Measurements from ENCODE around the gene RTCA. TPM values are rescaled to one million over a fixed set of nuclear protein-coding genes. Genes with fewer than 3 reads are reported as not detected.
"Not testable (repeated sequence)": the region's sequence is repeated elsewhere in the genome, so short reads cannot be mapped to it uniquely, and the experiment has no call there.

Gene RTCA
- total RNA-seq, 1 experiment from 2014 or later, result 26.5 TPM

DNA sequence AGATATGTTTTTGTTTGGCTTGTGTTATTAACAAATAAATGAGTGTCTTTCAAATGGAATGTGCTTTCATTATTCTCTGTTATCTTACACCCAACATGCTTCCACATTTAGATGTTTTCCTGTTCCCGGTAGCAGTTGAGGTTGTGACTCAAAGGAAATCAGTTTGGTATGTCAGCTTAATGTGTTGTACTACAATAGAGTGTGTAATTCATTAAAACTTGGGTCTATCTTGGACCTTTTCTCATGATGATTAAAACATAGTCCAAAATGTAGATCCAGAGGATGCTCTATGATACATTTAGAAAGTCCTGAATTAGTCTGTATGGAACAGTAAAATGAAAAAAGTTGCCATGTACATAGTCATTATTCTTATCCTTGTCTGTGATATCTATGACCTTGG is 26.7 kb downstream of the RTCA start:
- Histone ChIP-seq H4K20me1 (ENCODE audit: insufficient read depth) (no peaks in the 10 kb centered on the region), H3K4me1 (ENCODE audit: control insufficient read depth in 1 of 2, insufficient read depth in 2 of 2, low read length in 2 of 2) (no peaks in the 10 kb centered on the region), H3K9ac (ENCODE audit: low read length) (no peak overlapping the region), H3K9me3 (ENCODE audit: control insufficient read depth in 1 of 2, insufficient read depth in 1 of 2, low read depth in 1 of 2, low read length in 2 of 2) (no peaks in the 10 kb centered on the region), H3K9me2 (ENCODE audit: insufficient read depth) (no peaks in the 10 kb centered on the region), H3K4me3 (replicated peaks in 1 of 2; ENCODE audit: low read depth in 1 of 2, low read length in 2 of 2) (no peak overlapping the region), H3K79me2 (ENCODE audit: insufficient read depth, low read length) (no peaks in the 10 kb centered on the region), H3K36me3 (ENCODE audit: control insufficient read depth in 1 of 2, insufficient read depth in 2 of 2, low read length in 2 of 2) (peaks cover 4 to 6% of the 10 kb centered on the region in 2 experiments), H3K4me2 (ENCODE audit: low read length) (no peak overlapping the region), H3K27ac (ENCODE audit: low read depth, low read length) (no peak overlapping the region), H2AFZ (ENCODE audit: low read depth, low read length, poor library complexity, severe bottlenecking) (no peak overlapping the region), H3K27me3 (ENCODE audit: insufficient read depth, low read length) (no peaks in the 10 kb centered on the region)
- POLR2A ChIA-PET, result no interaction called here
- DNase-seq (ENCODE audit: low read depth, low spot score) (no peak), ATAC-seq (no peak)
- TF ChIP-seq EGR1 (IDR thresholded peaks at IDR 0.05; ENCODE audit: low read depth) (no peak), SP1 (IDR thresholded peaks at IDR 0.05; ENCODE audit: low read depth) (no peak)
- CTCF ChIA-PET, result no interaction called here
- RAD21 ChIA-PET (ENCODE audit: low non-redundant PET in 1 of 2, low total read pairs in 2 of 2, uncharacterized antibody in 2 of 2, unreplicated experiment in 2 of 2), result no interaction called here
- no TSS peak for BruUV-seq (replicated peaks)
- intact Hi-C loops (cut with micrococcal nuclease), result no loop called here

DNA sequence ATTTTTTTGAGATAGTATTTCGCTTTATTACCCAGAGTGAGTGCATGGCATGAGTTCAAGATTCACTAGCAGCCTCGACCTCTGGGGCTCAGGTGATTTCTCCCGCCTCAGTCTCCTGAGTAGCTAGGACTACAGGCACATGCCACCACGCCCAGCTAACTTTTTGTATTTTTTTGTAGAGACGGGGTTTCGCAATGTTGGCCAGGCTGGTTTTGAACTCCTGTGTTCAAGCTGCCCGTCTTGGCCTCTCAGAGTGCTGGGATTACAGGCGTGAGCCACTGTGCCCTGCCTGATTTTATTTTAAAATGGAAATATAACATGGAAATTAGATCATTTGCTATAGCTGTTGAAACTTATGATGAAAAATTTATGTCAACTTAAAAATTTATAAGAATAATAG is 30.1 kb downstream of the RTCA start:
- Histone ChIP-seq H2AFZ (ENCODE audit: low read depth, low read length, poor library complexity, severe bottlenecking) (no peak overlapping the region), H3K36me3 (ENCODE audit: control insufficient read depth in 1 of 2, insufficient read depth in 2 of 2, low read length in 2 of 2) (peaks cover 0 to 3% of the 10 kb centered on the region in 2 experiments; a peak in 2 of 4 replicates), H3K9me2 (ENCODE audit: insufficient read depth) (no peaks in the 10 kb centered on the region), H3K9ac (ENCODE audit: low read length) (no peak overlapping the region), H3K27ac (ENCODE audit: low read depth, low read length) (no peak overlapping the region), H3K79me2 (ENCODE audit: insufficient read depth, low read length) (no peaks in the 10 kb centered on the region), H3K27me3 (ENCODE audit: insufficient read depth, low read length) (no peaks in the 10 kb centered on the region), H3K4me3 (replicated peaks in 1 of 2; ENCODE audit: low read depth in 1 of 2, low read length in 2 of 2) (no peak overlapping the region), H3K9me3 (ENCODE audit: control insufficient read depth in 1 of 2, insufficient read depth in 1 of 2, low read depth in 1 of 2, low read length in 2 of 2) (no peaks in the 10 kb centered on the region), H3K4me2 (ENCODE audit: low read length) (no peak overlapping the region), H3K4me1 (ENCODE audit: control insufficient read depth in 1 of 2, insufficient read depth in 2 of 2, low read length in 2 of 2) (no peaks in the 10 kb centered on the region), H4K20me1 (ENCODE audit: insufficient read depth) (no peaks in the 10 kb centered on the region)
- no peak for TF ChIP-seq CEBPB (IDR thresholded peaks at IDR 0.05; ENCODE audit: low read depth)
- no peak for TF ChIP-seq EGR1 (IDR thresholded peaks at IDR 0.05; ENCODE audit: low read depth)
- TF ChIP-seq, protein P1, sequence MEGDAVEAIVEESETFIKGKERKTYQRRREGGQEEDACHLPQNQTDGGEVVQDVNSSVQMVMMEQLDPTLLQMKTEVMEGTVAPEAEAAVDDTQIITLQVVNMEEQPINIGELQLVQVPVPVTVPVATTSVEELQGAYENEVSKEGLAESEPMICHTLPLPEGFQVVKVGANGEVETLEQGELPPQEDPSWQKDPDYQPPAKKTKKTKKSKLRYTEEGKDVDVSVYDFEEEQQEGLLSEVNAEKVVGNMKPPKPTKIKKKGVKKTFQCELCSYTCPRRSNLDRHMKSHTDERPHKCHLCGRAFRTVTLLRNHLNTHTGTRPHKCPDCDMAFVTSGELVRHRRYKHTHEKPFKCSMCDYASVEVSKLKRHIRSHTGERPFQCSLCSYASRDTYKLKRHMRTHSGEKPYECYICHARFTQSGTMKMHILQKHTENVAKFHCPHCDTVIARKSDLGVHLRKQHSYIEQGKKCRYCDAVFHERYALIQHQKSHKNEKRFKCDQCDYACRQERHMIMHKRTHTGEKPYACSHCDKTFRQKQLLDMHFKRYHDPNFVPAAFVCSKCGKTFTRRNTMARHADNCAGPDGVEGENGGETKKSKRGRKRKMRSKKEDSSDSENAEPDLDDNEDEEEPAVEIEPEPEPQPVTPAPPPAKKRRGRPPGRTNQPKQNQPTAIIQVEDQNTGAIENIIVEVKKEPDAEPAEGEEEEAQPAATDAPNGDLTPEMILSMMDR (IDR thresholded peaks at IDR 0.05 in 2 of 3, conservative IDR thresholded peaks at IDR 0.05 in 1 of 3; ENCODE audit: borderline replicate concordance in 1 of 3, insufficient read depth in 1 of 3, low read depth in 2 of 3, low read length in 2 of 3), result no peak
- ATAC-seq (no peak), DNase-seq (ENCODE audit: low read depth, low spot score) (no peak)
- ChIA-PET CTCF (no interaction called here), POLR2A (no interaction called here), RAD21 (ENCODE audit: low non-redundant PET in 1 of 2, low total read pairs in 2 of 2, uncharacterized antibody in 2 of 2, unreplicated experiment in 2 of 2) (no interaction called here)
- BruUV-seq (replicated peaks), result no TSS peak
- intact Hi-C loops (cut with micrococcal nuclease), result no loop called here

DNA sequence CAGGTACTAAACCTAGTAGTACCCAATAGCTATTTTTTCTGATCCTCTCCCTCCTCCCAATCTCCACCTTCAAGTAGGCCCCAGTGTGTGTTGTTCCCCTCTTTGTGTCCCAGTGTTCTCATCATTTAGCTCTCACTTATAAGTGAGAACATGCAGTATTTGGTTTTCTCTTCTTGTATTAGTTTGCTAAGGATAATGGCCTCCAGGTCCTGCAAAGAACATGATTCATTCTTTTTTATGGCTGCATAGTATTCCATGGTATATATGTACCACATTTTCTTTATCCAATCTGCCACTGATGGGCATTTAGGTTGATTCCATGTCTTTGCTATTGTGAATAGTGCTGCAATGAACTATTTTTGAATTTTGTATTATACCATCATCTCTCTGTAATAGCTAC is 31.0 kb downstream of the RTCA start:
- CTCF ChIA-PET; BruUV-seq (replicated peaks): not testable (repeated sequence)

More for the DNA sequence above, 31.0 kb downstream of the RTCA start:
- DNase-seq (ENCODE audit: low read depth, low spot score); H4K20me1 ChIP-seq (ENCODE audit: insufficient read depth); H3K9me3 ChIP-seq (ENCODE audit: control insufficient read depth in 1 of 2, insufficient read depth in 1 of 2, low read depth in 1 of 2, low read length in 2 of 2); H2AFZ ChIP-seq (ENCODE audit: low read depth, low read length, poor library complexity, severe bottlenecking); H3K4me3 ChIP-seq (replicated peaks in 1 of 2; ENCODE audit: low read depth in 1 of 2, low read length in 2 of 2); H3K36me3 ChIP-seq (ENCODE audit: control insufficient read depth in 1 of 2, insufficient read depth in 2 of 2, low read length in 2 of 2); H3K9me2 ChIP-seq (ENCODE audit: insufficient read depth); H3K4me2 ChIP-seq (ENCODE audit: low read length); H3K79me2 ChIP-seq (ENCODE audit: insufficient read depth, low read length); ATAC-seq; H3K27ac ChIP-seq (ENCODE audit: low read depth, low read length); H3K9ac ChIP-seq (ENCODE audit: low read length); intact Hi-C loops (cut with micrococcal nuclease); H3K4me1 ChIP-seq (ENCODE audit: control insufficient read depth in 1 of 2, insufficient read depth in 2 of 2, low read length in 2 of 2); H3K27me3 ChIP-seq (ENCODE audit: insufficient read depth, low read length); RAD21 ChIA-PET (ENCODE audit: low non-redundant PET in 1 of 2, low total read pairs in 2 of 2, uncharacterized antibody in 2 of 2, unreplicated experiment in 2 of 2); POLR2A ChIA-PET: not testable (repeated sequence)
